ENCODE results near the gene CCBE1.
"Not testable (repeated sequence)": the region's sequence is repeated elsewhere in the genome, so short reads cannot be mapped to it uniquely, and the experiment has no call there.

CCBE1 gene

GRCh38 chr18:59656373-59656887 lies 40.8 kb downstream of the CCBE1 start:
- no peak for DNase-seq (ENCODE audit: low read depth)

- DNase-seq (ENCODE audit: low read depth) = peak; percentile 52
These were observed 41.5 kb downstream of the CCBE1 start for GRCh38 chr18:59655676-59656075.

- no peak for DNase-seq (ENCODE audit: low read depth)
These were observed 46.2 kb downstream of the CCBE1 start for GRCh38 chr18:59651071-59651470.

- peak; percentile 56 for DNase-seq (ENCODE audit: low read depth)
These were observed 46.9 kb downstream of the CCBE1 start for GRCh38 chr18:59650266-59650820.

- peak; percentile 68 for DNase-seq (ENCODE audit: low read depth)
These were observed 47.6 kb downstream of the CCBE1 start for GRCh38 chr18:59649591-59649990.

GRCh38 chr18:59648469-59648868 lies 48.8 kb downstream of the CCBE1 start:
- not testable (repeated sequence) for DNase-seq (ENCODE audit: low read depth)

- DNase-seq (ENCODE audit: low read depth) = peak; percentile 47
These were observed 50.3 kb downstream of the CCBE1 start for GRCh38 chr18:59646963-59647307.

- peak; percentile 43 for DNase-seq (ENCODE audit: low read depth)
These were observed 50.8 kb downstream of the CCBE1 start for GRCh38 chr18:59646228-59646962.

- DNase-seq (ENCODE audit: low read depth) = no peak
These were observed 53.5 kb downstream of the CCBE1 start for GRCh38 chr18:59643740-59644139.

- peak; percentile 35 for DNase-seq (ENCODE audit: low read depth)
These were observed 56.5 kb downstream of the CCBE1 start for GRCh38 chr18:59640721-59641120.

GRCh38 chr18:59639821-59640220 lies 57.4 kb downstream of the CCBE1 start:
- no peak for DNase-seq (ENCODE audit: low read depth)

GRCh38 chr18:59639136-59639535 lies 58.1 kb downstream of the CCBE1 start:
- no peak for DNase-seq (ENCODE audit: low read depth)

GRCh38 chr18:59633961-59634485 lies 63.2 kb downstream of the CCBE1 start:
- no peak for DNase-seq (ENCODE audit: low read depth)

GRCh38 chr18:59633317-59633716 lies 63.9 kb downstream of the CCBE1 start:
- DNase-seq (ENCODE audit: low read depth) = no peak

- peak; percentile 59 for DNase-seq (ENCODE audit: low read depth)
These were observed 65.5 kb downstream of the CCBE1 start for GRCh38 chr18:59631583-59632181.

GRCh38 chr18:59629894-59630293 lies 67.3 kb downstream of the CCBE1 start:
- no peak for DNase-seq (ENCODE audit: low read depth)

- DNase-seq (ENCODE audit: low read depth) = peak; percentile 62
These were observed 68.2 kb downstream of the CCBE1 start for GRCh38 chr18:59628995-59629394.

- DNase-seq (ENCODE audit: low read depth) = no peak
These were observed 69.8 kb downstream of the CCBE1 start for GRCh38 chr18:59627414-59627813.

- no peak for DNase-seq (ENCODE audit: low read depth)
These were observed 72.9 kb downstream of the CCBE1 start for GRCh38 chr18:59624369-59624765.

GRCh38 chr18:59623456-59624368 lies 73.5 kb downstream of the CCBE1 start:
- DNase-seq (ENCODE audit: low read depth) = peak; percentile 80

- DNase-seq (ENCODE audit: low read depth) = peak; percentile 66
These were observed 76.2 kb downstream of the CCBE1 start for GRCh38 chr18:59621027-59621426.

- no peak for DNase-seq (ENCODE audit: low read depth)
These were observed 76.8 kb downstream of the CCBE1 start for GRCh38 chr18:59620381-59620780.
